SK-N-SH treated with all-trans-retinoic acid at 6 μM for 48 hours (cell line): ENCODE results near the gene TTC31.
"Not testable (repeated sequence)": the region's sequence is repeated elsewhere in the genome, so short reads cannot be mapped to it uniquely, and the experiment has no call there.

Experiments used
- ATAC-seq: fragments of 200-7000 bp; cut with Tn5 transposase; 3 replicates; pipeline ENCODE4 v1.9.1; 2020; ENCODE audit warnings: mild to moderate bottlenecking, moderate library complexity
- ARNTL ChIP-seq: fragments of 450-650 bp; formaldehyde crosslinking; IDR thresholded peaks from 2 replicates; pipeline ENCODE4 v1.5.0; 2020; ENCODE audit warnings: low read depth, mild to moderate bottlenecking, moderate library complexity, borderline replicate concordance
- BACH2 ChIP-seq: fragments of 250-450 bp; sonication (Bioruptor Pico); IDR thresholded peaks from 2 replicates; pipeline ENCODE4 v1.9.0; 2021; ENCODE audit warnings: mild to moderate bottlenecking, borderline replicate concordance
- CSDC2 ChIP-seq: fragments of 250-450 bp; sonication (Bioruptor Pico); IDR thresholded peaks from 2 replicates; pipeline ENCODE4 v1.5.0; 2020; ENCODE audit warnings: mild to moderate bottlenecking, moderate library complexity
- ESRRG ChIP-seq: fragments of 250-450 bp; sonication (Bioruptor Pico); IDR thresholded peaks from 2 replicates; pipeline ENCODE4 v1.6.1; 2021; ENCODE audit warnings: mild to moderate bottlenecking
- GLIS3 ChIP-seq: fragments of 250-450 bp; sonication (Bioruptor Pico); IDR thresholded peaks from 2 replicates; pipeline ENCODE4 v1.5.0; 2020; ENCODE audit warnings: mild to moderate bottlenecking, moderate library complexity
- ISL1 ChIP-seq: fragments of 250-450 bp; sonication (Bioruptor Pico); IDR thresholded peaks from 2 replicates; pipeline ENCODE4 v2.1.2; 2022; ENCODE audit warnings: mild to moderate bottlenecking, moderate library complexity
- OSR1 ChIP-seq: fragments of 250-450 bp; sonication (Bioruptor Pico); IDR thresholded peaks from 2 replicates; pipeline ENCODE4 v1.8.0; 2022; ENCODE audit warnings: moderate library complexity, mild to moderate bottlenecking, inconsistent platforms
- PATZ1 ChIP-seq: fragments of 250-450 bp; sonication (Bioruptor Pico); IDR thresholded peaks from 2 replicates; pipeline ENCODE4 v1.8.0; 2020; ENCODE audit warnings: mild to moderate bottlenecking, moderate library complexity, borderline replicate concordance
- POU6F1 ChIP-seq: fragments of 250-450 bp; sonication (Bioruptor Pico); IDR thresholded peaks from 2 replicates; pipeline ENCODE4 v1.8.0; 2021; ENCODE audit warnings: low read depth, mild to moderate bottlenecking, moderate library complexity, borderline replicate concordance
- PPARA ChIP-seq: fragments of 250-450 bp; sonication (Bioruptor Pico); IDR thresholded peaks from 2 replicates; pipeline ENCODE4 v1.5.0; 2020; ENCODE audit warnings: mild to moderate bottlenecking, borderline replicate concordance
- SNAI2 ChIP-seq: fragments of 250-450 bp; sonication (Bioruptor Pico); IDR thresholded peaks from 2 replicates; pipeline ENCODE4 v1.5.0; 2020; ENCODE audit warnings: mild to moderate bottlenecking, moderate library complexity
- ZC3H10 ChIP-seq: fragments of 250-450 bp; sonication (Bioruptor Pico); IDR thresholded peaks from 2 replicates; pipeline ENCODE4 v1.5.1; 2021; ENCODE audit warnings: mild to moderate bottlenecking, moderate library complexity
- ZFP3 ChIP-seq: fragments of 250-450 bp; sonication (Bioruptor Pico); IDR thresholded peaks from 2 replicates; pipeline ENCODE4 v1.5.0; 2020; ENCODE audit warnings: mild to moderate bottlenecking, moderate library complexity
- ZFP30 ChIP-seq: fragments of 450-650 bp; formaldehyde crosslinking; IDR thresholded peaks from 2 replicates; pipeline ENCODE4 v1.5.0; 2022; ENCODE audit warnings: mild to moderate bottlenecking, moderate library complexity
- ZNF70 ChIP-seq: fragments of 450-650 bp; formaldehyde crosslinking; IDR thresholded peaks from 2 replicates; pipeline ENCODE4 v1.5.0; 2020; ENCODE audit warnings: mild to moderate bottlenecking, moderate library complexity
- ZNF8 ChIP-seq: fragments of 450-650 bp; formaldehyde crosslinking; IDR thresholded peaks from 2 replicates; pipeline ENCODE4 v1.5.0; 2020; ENCODE audit warnings: mild to moderate bottlenecking, moderate library complexity
- TF ChIP-seq, protein P1 (sequence below): fragments of 250-450 bp; sonication (Bioruptor Pico); IDR thresholded peaks from 2 replicates; pipeline ENCODE4 v1.5.0; 2020; ENCODE audit warnings: mild to moderate bottlenecking, moderate library complexity

TTC31 gene

DNA sequence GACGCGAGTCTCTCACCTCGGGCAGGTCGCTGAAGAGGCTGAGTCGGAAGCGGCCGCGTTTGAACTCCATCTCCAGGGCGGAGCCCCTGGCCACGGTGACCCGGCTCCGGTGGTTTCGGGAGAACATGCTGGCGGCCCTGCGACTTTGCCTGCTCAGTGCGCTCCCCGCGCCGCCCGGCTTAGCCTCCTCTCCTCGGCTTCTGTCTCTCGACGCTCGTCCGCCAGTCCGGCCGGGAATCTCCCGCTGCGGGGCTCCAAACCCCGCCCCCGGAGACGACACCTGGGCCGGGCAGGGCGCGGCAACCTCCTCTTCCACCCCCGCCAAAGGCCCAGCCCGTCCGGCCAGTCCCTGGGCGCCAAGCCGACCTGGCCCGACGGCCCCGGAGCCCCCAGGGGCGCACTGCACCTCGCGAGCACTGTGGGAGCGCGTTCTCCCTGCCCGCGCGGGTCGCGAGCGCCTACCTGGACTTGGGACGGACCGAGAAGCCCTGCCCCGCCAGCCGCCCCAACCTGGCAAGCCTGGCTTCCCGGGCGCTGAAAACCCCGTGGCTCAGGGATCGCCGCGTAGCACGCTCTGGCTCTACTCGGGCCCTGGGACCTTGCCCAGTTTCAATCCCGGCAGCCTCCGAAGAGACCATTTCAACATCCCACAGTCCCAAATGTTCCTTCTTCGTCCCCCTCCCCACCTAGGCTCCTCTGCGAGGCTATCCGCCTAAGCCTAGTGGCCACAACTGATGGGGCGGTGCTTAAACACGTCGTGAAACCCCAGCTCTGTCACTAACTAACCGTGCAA, 41.0 kb upstream of the TTC31 start, which contains the start of gene RTKN:
Gene RTKN (minus strand): TSS at position 248 of the 793 bp plus-strand sequence. CDS start 121 bp downstream, at position 127.
- no peak for ATAC-seq
- no peak for TF ChIP-seq ISL1
- no peak for TF ChIP-seq POU6F1
- TF ChIP-seq CSDC2 (CRISPR knock-in tag): no peak

- ATAC-seq: not testable (repeated sequence)
Observed at GRCh38 chr2:74442483-74443297, 40.2 kb upstream of the TTC31 start.

GRCh38 chr2:74444498-74445318, 38.2 kb upstream of the TTC31 start:
- no peak for ATAC-seq
- TF ChIP-seq OSR1 (CRISPR knock-in tag): no peak
- TF ChIP-seq SNAI2 (CRISPR knock-in tag): no peak
- no peak for TF ChIP-seq ZC3H10 (CRISPR knock-in tag)
- TF ChIP-seq PATZ1: no peak
- TF ChIP-seq, protein P1, sequence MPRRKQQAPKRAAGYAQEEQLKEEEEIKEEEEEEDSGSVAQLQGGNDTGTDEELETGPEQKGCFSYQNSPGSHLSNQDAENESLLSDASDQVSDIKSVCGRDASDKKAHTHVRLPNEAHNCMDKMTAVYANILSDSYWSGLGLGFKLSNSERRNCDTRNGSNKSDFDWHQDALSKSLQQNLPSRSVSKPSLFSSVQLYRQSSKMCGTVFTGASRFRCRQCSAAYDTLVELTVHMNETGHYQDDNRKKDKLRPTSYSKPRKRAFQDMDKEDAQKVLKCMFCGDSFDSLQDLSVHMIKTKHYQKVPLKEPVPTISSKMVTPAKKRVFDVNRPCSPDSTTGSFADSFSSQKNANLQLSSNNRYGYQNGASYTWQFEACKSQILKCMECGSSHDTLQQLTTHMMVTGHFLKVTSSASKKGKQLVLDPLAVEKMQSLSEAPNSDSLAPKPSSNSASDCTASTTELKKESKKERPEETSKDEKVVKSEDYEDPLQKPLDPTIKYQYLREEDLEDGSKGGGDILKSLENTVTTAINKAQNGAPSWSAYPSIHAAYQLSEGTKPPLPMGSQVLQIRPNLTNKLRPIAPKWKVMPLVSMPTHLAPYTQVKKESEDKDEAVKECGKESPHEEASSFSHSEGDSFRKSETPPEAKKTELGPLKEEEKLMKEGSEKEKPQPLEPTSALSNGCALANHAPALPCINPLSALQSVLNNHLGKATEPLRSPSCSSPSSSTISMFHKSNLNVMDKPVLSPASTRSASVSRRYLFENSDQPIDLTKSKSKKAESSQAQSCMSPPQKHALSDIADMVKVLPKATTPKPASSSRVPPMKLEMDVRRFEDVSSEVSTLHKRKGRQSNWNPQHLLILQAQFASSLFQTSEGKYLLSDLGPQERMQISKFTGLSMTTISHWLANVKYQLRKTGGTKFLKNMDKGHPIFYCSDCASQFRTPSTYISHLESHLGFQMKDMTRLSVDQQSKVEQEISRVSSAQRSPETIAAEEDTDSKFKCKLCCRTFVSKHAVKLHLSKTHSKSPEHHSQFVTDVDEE: no peak
- TF ChIP-seq ZNF8 (CRISPR knock-in tag): no peak
- no peak for TF ChIP-seq ZFP3 (CRISPR knock-in tag)
- TF ChIP-seq ZFP30 (CRISPR knock-in tag): no peak
- TF ChIP-seq PPARA (CRISPR knock-in tag): no peak
- no peak for TF ChIP-seq ZNF70
- no peak for TF ChIP-seq ESRRG (CRISPR knock-in tag)

DNA sequence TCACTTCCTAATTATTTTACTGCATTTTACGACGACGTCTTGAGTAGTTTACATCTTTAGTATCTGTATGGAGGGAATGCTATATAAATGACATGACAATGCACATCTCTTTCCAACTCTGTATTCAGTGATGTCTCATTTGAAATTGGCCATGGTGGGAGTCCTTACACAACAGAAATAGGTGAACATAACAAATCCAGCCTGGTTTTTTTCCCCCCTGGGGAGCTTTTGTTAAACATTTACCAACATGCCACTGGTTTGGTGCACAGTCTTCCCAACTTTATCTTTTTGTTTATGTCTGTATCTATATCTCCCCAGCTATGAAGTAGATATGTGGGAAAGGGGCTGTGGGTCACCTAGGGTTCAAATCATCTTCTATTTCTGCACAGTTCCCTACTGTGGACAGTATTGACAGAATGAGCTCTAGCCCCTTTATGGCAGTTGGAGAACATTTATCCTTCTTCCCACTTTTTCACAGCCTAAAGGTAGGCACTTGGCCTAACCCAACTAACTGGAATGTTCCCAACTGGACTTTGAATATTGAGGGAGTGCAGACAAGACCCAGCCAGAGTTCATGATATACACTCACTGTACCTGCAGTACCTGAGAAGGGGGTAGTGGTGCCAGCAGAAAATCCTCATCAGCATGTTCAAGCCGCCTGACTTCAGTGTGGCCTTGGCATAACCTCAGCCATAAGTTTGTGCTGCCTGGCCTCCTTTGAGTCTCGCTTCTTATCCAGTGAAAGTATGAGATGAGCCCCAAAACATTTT, 35.5 kb upstream of the TTC31 start:
- TF ChIP-seq ESRRG (CRISPR knock-in tag) (no peak), GLIS3 (no peak), SNAI2 (CRISPR knock-in tag) (no peak), ZNF70 (no peak), ISL1 (no peak), BACH2 (CRISPR knock-in tag) (no peak), ARNTL (no peak), POU6F1 (no peak)
- ATAC-seq: no peak
